Measurements from ENCODE around the gene S100A7.

The S100A7 gene

DNA sequence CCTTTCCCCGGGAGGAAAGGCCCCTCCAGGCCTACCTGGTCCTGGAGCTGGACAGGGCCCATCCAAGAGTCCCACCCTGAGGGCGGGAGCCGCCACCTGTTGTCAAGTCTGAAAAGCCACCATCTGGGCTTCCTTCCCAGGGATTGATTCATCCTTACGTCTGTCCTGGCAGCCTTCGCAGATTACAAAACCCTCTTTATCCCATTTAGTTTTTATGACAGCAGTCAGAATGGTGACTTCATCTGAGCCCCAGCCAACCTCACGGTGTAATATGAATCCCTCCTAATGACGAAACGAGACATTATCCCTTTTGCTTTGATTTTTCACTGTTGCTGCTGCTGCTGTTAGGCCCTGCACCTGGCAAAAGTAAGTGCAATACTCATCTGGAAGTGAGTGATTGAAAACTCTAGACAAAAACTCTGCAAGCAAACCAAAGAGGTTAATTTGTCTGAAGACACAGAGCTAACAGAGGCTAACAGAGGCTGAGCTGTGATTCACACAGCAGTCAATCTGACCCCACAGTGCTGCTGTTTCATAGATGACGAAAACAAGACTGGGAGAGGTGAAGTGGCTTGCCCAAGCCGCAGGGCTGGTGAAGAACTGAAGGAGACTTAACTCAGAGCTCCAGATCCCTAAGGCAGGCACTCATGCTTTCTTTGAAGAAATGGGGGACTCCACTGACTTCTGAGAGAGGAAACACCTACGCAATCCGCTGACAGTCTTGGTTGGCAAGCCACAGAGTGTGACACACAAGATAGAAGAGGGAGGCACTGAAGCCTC, 30.0 kb upstream of the S100A7 start:
- H2AFZ ChIP-seq (ENCODE audit: low read depth, low read length, severe bottlenecking), result no peak overlapping the region

DNA sequence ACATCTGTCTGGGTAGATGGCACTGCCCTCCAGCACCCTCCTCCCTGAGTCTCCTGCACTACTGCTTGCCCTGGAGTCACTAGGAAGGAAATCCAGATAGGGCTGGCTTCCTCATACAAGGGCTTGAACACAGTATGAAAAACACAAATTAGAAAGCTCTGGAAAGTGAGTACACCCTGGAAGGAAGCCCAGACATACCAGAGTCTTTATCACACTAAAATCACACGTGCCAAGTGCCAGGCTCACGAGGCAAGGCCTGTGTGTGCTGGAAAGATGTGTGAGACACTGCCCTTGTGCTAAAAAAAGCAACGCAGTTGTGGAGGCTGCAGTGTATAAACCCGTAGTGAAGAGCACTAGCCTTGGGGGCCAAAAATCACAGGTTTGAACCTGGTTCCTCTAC, 28.3 kb upstream of the S100A7 start:
- no peaks in the 10 kb centered on the region for H3K27me3 ChIP-seq (ENCODE audit: low read length)
- no peaks in the 10 kb centered on the region for H3K36me3 ChIP-seq (ENCODE audit: low read length)
- H4K20me1 ChIP-seq (ENCODE audit: low read depth, low read length), result no peaks in the 10 kb centered on the region
- no peak overlapping the region for H3K9ac ChIP-seq (ENCODE audit: low read length)
- no peaks in the 10 kb centered on the region for H3K9me2 ChIP-seq (replicated peaks; ENCODE audit: insufficient read depth, low read length)
- TF ChIP-seq, protein P1, sequence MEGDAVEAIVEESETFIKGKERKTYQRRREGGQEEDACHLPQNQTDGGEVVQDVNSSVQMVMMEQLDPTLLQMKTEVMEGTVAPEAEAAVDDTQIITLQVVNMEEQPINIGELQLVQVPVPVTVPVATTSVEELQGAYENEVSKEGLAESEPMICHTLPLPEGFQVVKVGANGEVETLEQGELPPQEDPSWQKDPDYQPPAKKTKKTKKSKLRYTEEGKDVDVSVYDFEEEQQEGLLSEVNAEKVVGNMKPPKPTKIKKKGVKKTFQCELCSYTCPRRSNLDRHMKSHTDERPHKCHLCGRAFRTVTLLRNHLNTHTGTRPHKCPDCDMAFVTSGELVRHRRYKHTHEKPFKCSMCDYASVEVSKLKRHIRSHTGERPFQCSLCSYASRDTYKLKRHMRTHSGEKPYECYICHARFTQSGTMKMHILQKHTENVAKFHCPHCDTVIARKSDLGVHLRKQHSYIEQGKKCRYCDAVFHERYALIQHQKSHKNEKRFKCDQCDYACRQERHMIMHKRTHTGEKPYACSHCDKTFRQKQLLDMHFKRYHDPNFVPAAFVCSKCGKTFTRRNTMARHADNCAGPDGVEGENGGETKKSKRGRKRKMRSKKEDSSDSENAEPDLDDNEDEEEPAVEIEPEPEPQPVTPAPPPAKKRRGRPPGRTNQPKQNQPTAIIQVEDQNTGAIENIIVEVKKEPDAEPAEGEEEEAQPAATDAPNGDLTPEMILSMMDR (IDR thresholded peaks at IDR 0.05; ENCODE audit: insufficient read depth, low read length, poor library complexity, severe bottlenecking), result no peak
- no peak for TF ChIP-seq EZH2phosphoT487 (conservative IDR thresholded peaks at IDR 0.05; ENCODE audit: low read length)
- no peaks in the 10 kb centered on the region for H3K79me2 ChIP-seq (ENCODE audit: insufficient read depth, low read length)
- no peak overlapping the region for H3K4me2 ChIP-seq (ENCODE audit: low read depth, low read length, poor library complexity, severe bottlenecking)
- no peaks in the 10 kb centered on the region for H3F3A ChIP-seq (ENCODE audit: insufficient read depth)
- no peak overlapping the region for H3K27ac ChIP-seq (ENCODE audit: low read depth, low read length)
- H2AFZ ChIP-seq (ENCODE audit: low read depth, low read length, severe bottlenecking), result no peak overlapping the region
- no peak overlapping the region for H3K4me3 ChIP-seq (ENCODE audit: insufficient read depth, low read length, poor library complexity, severe bottlenecking)
- H3K9me3 ChIP-seq (ENCODE audit: insufficient read depth, low read length), result no peaks in the 10 kb centered on the region

More for the DNA sequence above, 30.0 kb upstream of the S100A7 start:
- Histone ChIP-seq H4K20me1 (ENCODE audit: low read depth, low read length) (no peaks in the 10 kb centered on the region), H3K27ac (ENCODE audit: low read depth, low read length) (no peak overlapping the region), H3K9ac (ENCODE audit: low read length) (no peak overlapping the region), H3K4me3 (ENCODE audit: insufficient read depth, low read length, poor library complexity, severe bottlenecking) (no peak overlapping the region), H3K27me3 (ENCODE audit: low read length) (no peaks in the 10 kb centered on the region), H3K36me3 (ENCODE audit: low read length) (no peaks in the 10 kb centered on the region), H3K4me2 (ENCODE audit: low read depth, low read length, poor library complexity, severe bottlenecking) (no peak overlapping the region), H3F3A (ENCODE audit: insufficient read depth) (no peaks in the 10 kb centered on the region), H3K9me2 (replicated peaks; ENCODE audit: insufficient read depth, low read length) (no peaks in the 10 kb centered on the region), H3K9me3 (ENCODE audit: insufficient read depth, low read length) (no peaks in the 10 kb centered on the region), H3K79me2 (ENCODE audit: insufficient read depth, low read length) (no peaks in the 10 kb centered on the region)
- TF ChIP-seq EZH2phosphoT487 (conservative IDR thresholded peaks at IDR 0.05; ENCODE audit: low read length), result no peak
- TF ChIP-seq, protein P1 (IDR thresholded peaks at IDR 0.05; ENCODE audit: insufficient read depth, low read length, poor library complexity, severe bottlenecking), result no peak

DNA sequence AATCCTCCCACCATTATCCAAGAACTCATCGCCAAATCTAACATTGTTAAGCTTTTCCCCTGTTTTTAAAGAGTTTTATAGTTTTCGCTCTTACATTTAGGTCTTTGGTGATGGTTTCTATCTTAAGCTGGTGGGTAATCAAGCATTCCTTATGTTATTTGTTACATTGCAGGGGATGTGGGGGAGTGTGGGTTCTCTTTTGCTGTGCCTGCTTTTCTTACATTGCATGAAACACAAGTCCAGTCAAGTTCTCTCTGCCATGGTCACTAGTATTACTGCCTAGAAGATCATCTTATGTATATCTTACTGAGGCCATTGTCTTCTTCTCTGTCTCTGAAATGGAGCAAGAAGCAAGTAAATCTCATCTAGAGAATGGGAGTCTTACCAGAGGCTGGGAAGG, 27.3 kb upstream of the S100A7 start:
- TF ChIP-seq EZH2phosphoT487 (conservative IDR thresholded peaks at IDR 0.05; ENCODE audit: low read length), result no peak
- TF ChIP-seq, protein P1 (IDR thresholded peaks at IDR 0.05; ENCODE audit: insufficient read depth, low read length, poor library complexity, severe bottlenecking), result no peak
- Histone ChIP-seq H2AFZ (ENCODE audit: low read depth, low read length, severe bottlenecking) (no peak overlapping the region), H3K9ac (ENCODE audit: low read length) (no peak overlapping the region), H4K20me1 (ENCODE audit: low read depth, low read length) (no peaks in the 10 kb centered on the region), H3F3A (ENCODE audit: insufficient read depth) (no peaks in the 10 kb centered on the region), H3K9me3 (ENCODE audit: insufficient read depth, low read length) (no peaks in the 10 kb centered on the region), H3K27ac (ENCODE audit: low read depth, low read length) (no peak overlapping the region), H3K4me3 (ENCODE audit: insufficient read depth, low read length, poor library complexity, severe bottlenecking) (no peak overlapping the region), H3K79me2 (ENCODE audit: insufficient read depth, low read length) (no peaks in the 10 kb centered on the region), H3K9me2 (replicated peaks; ENCODE audit: insufficient read depth, low read length) (no peaks in the 10 kb centered on the region), H3K36me3 (ENCODE audit: low read length) (no peaks in the 10 kb centered on the region), H3K27me3 (ENCODE audit: low read length) (no peaks in the 10 kb centered on the region), H3K4me2 (ENCODE audit: low read depth, low read length, poor library complexity, severe bottlenecking) (no peak overlapping the region)

Measured in SU-DHL-6 (cell line).